H1 (cell line): ENCODE measurements around the gene CACNA1D. TPM values are rescaled to one million over a fixed set of nuclear protein-coding genes. Genes with fewer than 3 reads are reported as not detected.

Experiments
- CTCF ChIA-PET: fragments of 300-600 bp; sonication (Branson Sonifier 250); formaldehyde crosslinking; loops from one replicate; lab custom pipeline; 2021; ENCODE audit not compliant: partially characterized antibody; lab: Charles Lee
- POLR2A ChIA-PET: fragments of 300-600 bp; sonication (Branson Sonifier 250); formaldehyde crosslinking; loops from one replicate; lab custom pipeline; 2021; ENCODE audit warnings: inconsistent platforms; ENCODE audit not compliant: partially characterized antibody; lab: Charles Lee
- DNase-seq, 2 experiments: peaks; one replicate each; pipeline versions ENCODE4 v3.0.0 to v3.0.0-alpha.2; 2010 to 2022; ENCODE audit warnings: low spot score in 2 of 2, low read depth in 1 of 2, mixed read lengths in 1 of 2
- FAIRE-seq: peaks from 2 replicates; lab custom pipeline; 2011; peaks lifted over from hg19 to GRCh38; lab: Jason Lieb, UNC
- H2AFZ ChIP-seq: 2 replicates; pipeline ENCODE4 v1.8.1; 2012; ENCODE audit warnings: low read length, inconsistent platforms
- H2AK5ac ChIP-seq: 2 replicates; pipeline ENCODE4 v1.6.1; 2013; ENCODE audit warnings: low read depth, low read length
- H2BK120ac ChIP-seq: replicated peaks from 2 replicates; pipeline ENCODE3; 2013; ENCODE audit warnings: low read depth, low read length, inconsistent platforms
- H2BK12ac ChIP-seq: 2 replicates; pipeline ENCODE4 v1.6.1; 2013; ENCODE audit warnings: low read depth, low read length
- H2BK15ac ChIP-seq: 2 replicates; pipeline ENCODE4 v1.6.1; 2013; ENCODE audit warnings: low read length
- H2BK20ac ChIP-seq: 2 replicates; pipeline ENCODE4 v1.6.1; 2013; ENCODE audit warnings: low read length
- H2BK5ac ChIP-seq: 2 replicates; pipeline ENCODE4 v1.6.1; 2013; ENCODE audit warnings: low read depth, low read length
- H3K14ac ChIP-seq: 2 replicates; pipeline ENCODE4 v1.6.1; 2013; ENCODE audit warnings: inconsistent platforms; ENCODE audit not compliant: insufficient read length
- H3K18ac ChIP-seq: 2 replicates; pipeline ENCODE4 v1.6.1; 2013; ENCODE audit warnings: low read length; ENCODE audit errors: extremely low read depth
- H3K23ac ChIP-seq: 2 replicates; pipeline ENCODE4 v1.6.1; 2013; ENCODE audit warnings: inconsistent platforms; ENCODE audit not compliant: insufficient read length
- H3K23me2 ChIP-seq: 2 replicates; pipeline ENCODE4 v1.6.1; 2013; ENCODE audit warnings: low read depth, low read length
- H3K27ac ChIP-seq: 2 replicates; pipeline ENCODE4 v1.6.1; 2011; ENCODE audit warnings: low read depth, low read length, inconsistent platforms
- H3K27me3 ChIP-seq, 4 experiments: replicated peaks in 1 of 4; 1 replicate in 1 of 4; 2 replicates in 3 of 4; pipeline versions ENCODE4 v1.6.1 to v1.8.1; 2011 to 2013; ENCODE audit warnings: low read length in 3 of 4, mild to moderate bottlenecking in 3 of 4, inconsistent platforms in 2 of 4, mixed read lengths in 2 of 4, moderate library complexity in 1 of 4; ENCODE audit not compliant: control insufficient read depth in 3 of 4, insufficient read depth in 3 of 4; ENCODE audit errors: extremely low read depth in 1 of 4
- H3K36me3 ChIP-seq, 4 experiments: 2 replicates each; pipeline versions ENCODE4 v1.6.1 to v1.8.1; 2011 to 2013; ENCODE audit warnings: mild to moderate bottlenecking in 4 of 4, low read length in 3 of 4, moderate library complexity in 2 of 4, control low read depth in 1 of 4, inconsistent platforms in 1 of 4; ENCODE audit not compliant: insufficient read depth in 4 of 4, control insufficient read depth in 2 of 4
- H3K4ac ChIP-seq: replicated peaks from 2 replicates; pipeline ENCODE3; 2013; ENCODE audit warnings: low read length, low read depth, mixed read lengths, inconsistent platforms; ENCODE audit not compliant: insufficient read length
- H3K4me1 ChIP-seq, 4 experiments: replicated peaks in 1 of 4; 1 replicate in 1 of 4; 2 replicates in 3 of 4; pipeline versions ENCODE4 v1.6.1 to v1.8.1; 2011 to 2013; ENCODE audit warnings: low read length in 3 of 4, inconsistent platforms in 2 of 4, mixed read lengths in 1 of 4; ENCODE audit not compliant: insufficient read depth in 4 of 4, control insufficient read depth in 3 of 4
- H3K4me2 ChIP-seq, 2 experiments: 2 replicates each; pipeline versions ENCODE4 v1.6.1 to v1.8.1; 2011 to 2013; ENCODE audit warnings: low read depth in 2 of 2, low read length in 2 of 2, control low read depth in 1 of 2, inconsistent platforms in 1 of 2, mild to moderate bottlenecking in 1 of 2; ENCODE audit not compliant: insufficient read depth in 1 of 2
- H3K4me3 ChIP-seq, 4 experiments: fragments of 200-600, 300-600 bp in 1 of 4; sonication (generic), shearing (Covaris generic), sonication (Bioruptor Twin) in 1 of 4; 2 replicates each; pipeline versions ENCODE4 v1.5.1 to v1.8.1; 2011 to 2016; ENCODE audit warnings: low read length in 4 of 4, low read depth in 3 of 4, control low read depth in 2 of 4, inconsistent platforms in 2 of 4, mild to moderate bottlenecking in 2 of 4, mixed read lengths in 1 of 4, moderate library complexity in 1 of 4; ENCODE audit not compliant: insufficient read depth in 2 of 4; ENCODE audit errors: extremely low read depth in 1 of 4
- H3K56ac ChIP-seq: replicated peaks from 2 replicates; pipeline ENCODE3; 2013; ENCODE audit warnings: low read depth, mild to moderate bottlenecking, mixed read lengths, low read length, inconsistent platforms; ENCODE audit not compliant: insufficient read length
- H3K79me1 ChIP-seq: 2 replicates; pipeline ENCODE4 v1.6.1; 2013; ENCODE audit warnings: low read depth, low read length, control low read depth
- H3K79me2 ChIP-seq, 2 experiments: 2 replicates each; pipeline versions ENCODE4 v1.6.1 to v1.8.1; 2012 to 2013; ENCODE audit warnings: low read length in 2 of 2, mild to moderate bottlenecking in 2 of 2, inconsistent platforms in 1 of 2; ENCODE audit not compliant: insufficient read depth in 2 of 2, control insufficient read depth in 1 of 2
- H3K9ac ChIP-seq, 4 experiments: replicated peaks in 1 of 4; 1 replicate in 1 of 4; 2 replicates in 3 of 4; pipeline versions ENCODE4 v1.6.1 to v1.8.1; 2011 to 2013; ENCODE audit warnings: low read depth in 3 of 4, low read length in 3 of 4, control low read depth in 2 of 4, mild to moderate bottlenecking in 2 of 4, moderate library complexity in 2 of 4, inconsistent platforms in 1 of 4; ENCODE audit errors: extremely low read depth in 1 of 4
- H3K9me3 ChIP-seq, 2 experiments: 2 replicates each; pipeline versions ENCODE4 v1.6.1 to v1.8.1; 2012 to 2013; ENCODE audit warnings: mild to moderate bottlenecking in 2 of 2, moderate library complexity in 2 of 2, control low read depth in 1 of 2, inconsistent platforms in 1 of 2, low read depth in 1 of 2, low read length in 1 of 2, mixed read lengths in 1 of 2; ENCODE audit not compliant: insufficient read depth in 2 of 2
- H4K20me1 ChIP-seq, 2 experiments: replicated peaks in 1 of 2; 2 replicates each; pipeline versions ENCODE3 to v1.8.1; 2011 to 2013; ENCODE audit warnings: inconsistent platforms in 2 of 2, low read length in 2 of 2, mild to moderate bottlenecking in 1 of 2; ENCODE audit not compliant: insufficient read depth in 2 of 2, control insufficient read depth in 1 of 2
- H4K5ac ChIP-seq: 2 replicates; pipeline ENCODE4 v1.6.1; 2013; ENCODE audit warnings: low read length, low read depth, mixed read lengths, inconsistent platforms; ENCODE audit not compliant: insufficient read length
- H4K8ac ChIP-seq: 2 replicates; pipeline ENCODE4 v1.8.0; 2013; ENCODE audit warnings: mild to moderate bottlenecking, moderate library complexity, low read length, inconsistent platforms; ENCODE audit not compliant: insufficient read depth; ENCODE audit errors: extremely low read depth
- H4K91ac ChIP-seq: replicated peaks from 2 replicates; pipeline ENCODE3; 2013; ENCODE audit warnings: low read length, mixed read lengths, inconsistent platforms; ENCODE audit not compliant: insufficient read length
- ASH2L ChIP-seq: fragments of 200-600, 300-600 bp; sonication (generic); IDR thresholded peaks from one replicate; pipeline ENCODE4 v1.7.1; 2017; ENCODE audit warnings: low read length
- ATF2 ChIP-seq: IDR thresholded peaks from 2 replicates; pipeline ENCODE4 v1.6.1; 2012; ENCODE audit warnings: low read length, inconsistent platforms
- BRCA1 ChIP-seq: IDR thresholded peaks from 2 replicates; pipeline ENCODE4 v1.6.1; 2012; ENCODE audit warnings: low read depth, low read length, improper control_type of control experiment
- HDAC6 ChIP-seq: IDR thresholded peaks from one replicate; pipeline ENCODE4 v1.7.1; 2012; ENCODE audit warnings: low read depth, mild to moderate bottlenecking, inconsistent platforms, low read length, moderate library complexity
- KDM4A ChIP-seq: IDR thresholded peaks from one replicate; pipeline ENCODE4 v1.7.1; 2012; ENCODE audit warnings: low read depth, mild to moderate bottlenecking, moderate library complexity, low read length, inconsistent platforms; ENCODE audit not compliant: severe bottlenecking
- MAFK ChIP-seq: IDR thresholded peaks from 2 replicates; pipeline ENCODE4 v1.6.1; 2012; ENCODE audit warnings: low read depth, mild to moderate bottlenecking, improper control_type of control experiment, low read length
- NANOG ChIP-seq: IDR thresholded peaks from 2 replicates; pipeline ENCODE4 v1.6.1; 2011; ENCODE audit warnings: low read length, low read depth, mild to moderate bottlenecking, inconsistent platforms; ENCODE audit not compliant: insufficient read depth, poor library complexity, severe bottlenecking
- RAD21 ChIP-seq, 2 experiments: IDR thresholded peaks in 1 of 2; conservative IDR thresholded peaks in 1 of 2; 2 replicates each; pipeline ENCODE4 v1.6.1; 2011; ENCODE audit warnings: low read depth in 2 of 2, low read length in 2 of 2, improper control_type of control experiment in 1 of 2, inconsistent platforms in 1 of 2, mild to moderate bottlenecking in 1 of 2, moderate library complexity in 1 of 2
- SP1 ChIP-seq: IDR thresholded peaks from 2 replicates; pipeline ENCODE4 v1.6.1; 2011; ENCODE audit warnings: low read depth, low read length
- SP2 ChIP-seq: IDR thresholded peaks from 2 replicates; pipeline ENCODE4 v1.6.1; 2012; ENCODE audit warnings: mild to moderate bottlenecking, low read length, inconsistent platforms
- USF2 ChIP-seq: IDR thresholded peaks from 2 replicates; pipeline ENCODE4 v1.6.1; 2011; ENCODE audit warnings: low read length, improper control_type of control experiment
- WGBS, 2 experiments: shearing (Covaris generic) in 1 of 2; methylation state at CpG; one replicate each; pipeline versions ENCODE4 v1.1.6 to v1.1.7; 2013 to 2015; ENCODE audit warnings: low lambda C conversion rate in 2 of 2, mixed read lengths in 2 of 2, inconsistent platforms in 1 of 2, low coverage in 1 of 2, missing lambda C conversion rate in 1 of 2; ENCODE audit not compliant: insufficient replicate concordance in 2 of 2, insufficient coverage in 1 of 2, insufficient read length in 1 of 2; ENCODE audit errors: extremely low coverage in 1 of 2, missing lambda C conversion rate in 1 of 2; 5-methylcytosine and 5-hydroxymethylcytosine counted together
- polyA plus RNA-seq, 7 experiments: library from polyadenylated mRNA; depleted of rRNA in 3 of 7; stranded (reverse) in 5 of 7; unstranded in 2 of 7; fragments of >200 nt in 5 of 7; fragments of 200-250 nt in 2 of 7; gene quantifications; 1 replicate in 5 of 7; 2 replicates in 1 of 7; 4 replicates in 1 of 7; pipeline versions ENCODE4 v1.2.1 to v1.2.3, GENCODE V29; 2011 to 2013; ENCODE audit warnings: missing spikeins in 2 of 7, mixed read lengths in 2 of 7
- total RNA-seq: library from RNA; stranded (reverse); fragmentation: NEBNext Ultra II Directional; extraction: Animal tissue kit (Norgen Biotek cat#: 25700); gene quantifications from 2 replicates; pipeline ENCODE4 v1.2.1, GENCODE V29; 2021

The CACNA1D gene
- total and polyA plus RNA-seq, 2 of the 8 experiments (the other 6 are each of a cell fraction or from before 2014, with no cell fraction given), result 2.0 to 2.9 TPM

GRCh38 chr3:53626876-53627275 is 132.5 kb downstream of the CACNA1D start:
- DNase-seq (no peak), FAIRE-seq (no peak)
- Histone ChIP-seq H2AFZ (no peak overlapping the region), H3K18ac (no peak overlapping the region), H2BK120ac (no peak overlapping the region), H2BK5ac (no peak overlapping the region), H3K23me2 (no peaks in the 10 kb centered on the region), H3K27me3 (peaks cover 0 to 1% (median 0%) of the 10 kb centered on the region in 4 experiments; a peak in 1 of 7 replicates), H3K23ac (no peak overlapping the region), H3K9me3 (no peaks in the 10 kb centered on the region), H2BK15ac (no peak overlapping the region), H3K79me1 (no peaks in the 10 kb centered on the region), H4K5ac (no peak overlapping the region), H4K8ac (no peak overlapping the region), H2BK12ac (no peak overlapping the region), H3K14ac (no peak overlapping the region), H3K4me2 (no peak overlapping the region), H3K9ac (no peak overlapping the region), H3K4me3 (no peak overlapping the region), H2AK5ac (no peak overlapping the region), H2BK20ac (no peak overlapping the region), H4K20me1 (no peaks in the 10 kb centered on the region), H3K4me1 (no peaks in the 10 kb centered on the region), H3K79me2 (no peaks in the 10 kb centered on the region), H3K4ac (no peak overlapping the region), H3K56ac (no peak overlapping the region), H3K36me3 (no peaks in the 10 kb centered on the region), H4K91ac (no peak overlapping the region), H3K27ac (no peak overlapping the region)
- 85% methylated on average over 3 of the region's 3 CpGs; no CpG with 5 or more reads in 1 of the 2 experiments for WGBS, 2 experiments
- ChIA-PET CTCF (interaction anchor here (1.5 kb wide), 1 partner anchor 252 kb away, joined by 4 read pairs; no protein-coding TSS in a partner anchor), POLR2A (interaction anchor here (1.7 kb wide), 1 partner anchor 15 kb away, joined by 4 read pairs; no protein-coding TSS in a partner anchor)
- TF ChIP-seq ATF2, result no peak
- no peak for TF ChIP-seq HDAC6
- no peak for TF ChIP-seq KDM4A
- no peak for TF ChIP-seq MAFK
- TF ChIP-seq RAD21 (IDR thresholded peaks at IDR 0.05 in 1 of 2, conservative IDR thresholded peaks at IDR 0.05 in 1 of 2; ENCODE audit: low read depth in 2 of 2, low read length in 2 of 2), result no peak
- TF ChIP-seq NANOG, result no peak
- TF ChIP-seq SP1, result no peak
- no peak for TF ChIP-seq USF2
- no peak for TF ChIP-seq BRCA1
- TF ChIP-seq ASH2L, result no peak
- no peak for TF ChIP-seq SP2
